ENCODE results near the gene KIF12. TPM values are rescaled to one million over a fixed set of nuclear protein-coding genes. Genes with fewer than 3 reads are reported as not detected.

The KIF12 gene
- 1 to 10 TPM; 1.5 to 5.4 (median 2.7) TPM for total RNA-seq

DNA sequence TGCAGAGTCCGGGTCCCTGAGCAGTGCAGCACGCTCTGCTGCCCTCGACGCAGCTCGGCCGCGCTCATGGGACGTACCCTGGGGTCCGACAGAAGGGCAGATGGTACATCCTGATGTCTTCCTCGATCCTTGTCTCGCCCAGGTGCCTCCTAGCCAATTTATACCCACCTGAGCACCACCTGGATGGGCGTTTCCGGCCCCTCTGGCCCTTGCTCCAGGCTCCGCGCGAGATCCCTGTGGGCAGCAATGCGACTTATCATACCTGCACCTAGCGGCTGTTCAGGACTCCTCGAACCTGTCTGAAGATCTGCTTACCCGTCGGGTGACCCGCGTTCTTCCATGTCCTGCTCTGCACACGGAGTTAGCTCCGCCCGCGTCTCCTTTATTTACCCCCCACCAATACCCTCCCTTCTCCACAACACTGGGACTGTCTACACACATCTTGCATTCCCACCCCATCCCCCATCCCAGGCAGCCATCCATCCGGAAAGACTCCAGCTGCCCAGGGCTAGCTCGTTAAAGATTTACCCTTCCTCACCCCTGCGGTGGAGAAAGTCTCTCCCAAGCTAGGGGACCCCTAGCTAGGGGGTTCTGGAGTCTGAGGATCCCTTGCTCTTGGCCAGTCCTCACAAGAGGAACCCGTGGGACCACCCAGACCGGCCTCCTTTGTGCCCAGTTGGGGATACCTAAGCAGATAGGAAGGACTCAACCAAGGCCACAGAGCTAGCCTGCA is at the start of gene KIF12:
Gene KIF12, minus strand, starts transcription at position 357 of the 733 bp plus-strand sequence. Its CDS starts 16 bp downstream, at position 341.
- Histone ChIP-seq H3K9me3 (no peaks in the 10 kb centered on the region), H3K27me3 (no peaks in the 10 kb centered on the region), H3K36me3 (no peaks in the 10 kb centered on the region), H3K4me1 (peaks cover 0 to 7% of the 10 kb centered on the region in 2 donors), H3K27ac (no peak within 1 kb of the TSS), H3K4me3 (peak within 1 kb of the TSS; percentile 21 to 33)
- intact Hi-C loops (cut with DNase I; ENCODE audit: low total_unique reads): no loop called here
- no peak for TF ChIP-seq POLR2A (IDR thresholded peaks at IDR 0.05)
- peak in 1 of 2 donors; percentile 14 for DNase-seq

DNA sequence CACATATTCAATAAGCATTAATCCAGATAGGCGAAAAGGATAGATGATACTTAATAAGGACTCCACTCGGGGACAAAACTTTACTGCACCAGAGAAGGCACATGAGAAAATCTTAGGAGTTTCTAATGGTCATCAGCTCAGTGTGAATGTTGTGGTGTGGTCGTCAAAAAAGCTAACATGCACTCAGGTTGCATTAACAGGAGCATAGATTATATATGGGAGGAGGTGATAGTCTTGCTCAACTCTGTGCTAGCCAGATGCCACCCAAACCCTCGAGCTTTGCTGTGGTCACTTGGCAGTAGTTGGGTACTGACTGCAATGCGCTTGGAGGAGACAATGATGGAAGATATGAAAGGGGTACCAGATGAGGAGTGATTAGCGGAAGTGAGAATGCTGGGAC is 47.6 kb upstream of the KIF12 start:
- Histone ChIP-seq H3K27me3 (no peaks in the 10 kb centered on the region), H3K4me1 (no peaks in the 10 kb centered on the region), H3K27ac (no peak overlapping the region), H3K4me3 (no peak overlapping the region), H3K9me3 (no peaks in the 10 kb centered on the region), H3K36me3 (no peaks in the 10 kb centered on the region)
- DNase-seq: no peak
- TF ChIP-seq POLR2A (IDR thresholded peaks at IDR 0.05) (no peak), CTCF (IDR thresholded peaks at IDR 0.05) (no peak)
- intact Hi-C loops (cut with DNase I; ENCODE audit: low total_unique reads): loop anchor here (5.0 kb wide), 1 partner anchor 1914 kb away; no protein-coding TSS in a partner anchor

DNA sequence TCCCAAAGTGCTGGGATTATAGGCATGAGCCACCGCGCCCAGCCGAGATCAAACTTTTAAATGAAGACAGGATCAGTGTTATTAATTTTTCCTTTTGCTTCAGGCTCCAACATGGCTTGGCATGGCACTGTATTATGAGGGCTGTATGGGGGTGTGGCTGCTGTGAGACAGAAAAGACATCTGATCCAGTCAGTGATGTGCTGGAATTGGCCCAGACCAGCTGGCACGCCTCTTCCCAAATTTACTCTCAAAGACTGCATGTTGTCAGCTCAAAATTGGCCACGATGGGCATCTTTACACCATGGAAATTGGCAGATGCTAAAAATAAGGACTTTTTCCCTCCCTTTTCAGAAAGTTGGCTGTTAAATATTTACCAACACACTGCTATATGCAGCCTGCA is 44.1 kb upstream of the KIF12 start:
- H3K4me1 ChIP-seq: peaks cover 0 to 9% of the 10 kb centered on the region in 2 donors
- no peaks in the 10 kb centered on the region for H3K27me3 ChIP-seq
- no peak overlapping the region for H3K27ac ChIP-seq
- intact Hi-C loops (cut with DNase I; ENCODE audit: low total_unique reads): no loop called here
- H3K9me3 ChIP-seq: no peaks in the 10 kb centered on the region
- no peak for TF ChIP-seq POLR2A (IDR thresholded peaks at IDR 0.05)
- TF ChIP-seq CTCF (IDR thresholded peaks at IDR 0.05): no peak
- H3K36me3 ChIP-seq: no peaks in the 10 kb centered on the region
- DNase-seq: no peak
- no peak overlapping the region for H3K4me3 ChIP-seq

- Histone ChIP-seq H3K27ac (peak overlapping the region in 1 of 2 donors; percentile 17), H3K27me3 (no peaks in the 10 kb centered on the region), H3K9me3 (no peaks in the 10 kb centered on the region), H3K36me3 (no peaks in the 10 kb centered on the region), H3K4me3 (no peak overlapping the region), H3K4me1 (peaks cover 0 to 9% of the 10 kb centered on the region in 2 donors)
- intact Hi-C loops (cut with DNase I; ENCODE audit: low total_unique reads): no loop called here
- TF ChIP-seq POLR2A (IDR thresholded peaks at IDR 0.05) (no peak), CTCF (IDR thresholded peaks at IDR 0.05) (no peak)
- peak in 1 of 2 donors; percentile 39 for DNase-seq
These were observed 42.7 kb upstream of the KIF12 start for GRCh38 chr9:114141553-114142402.

- intact Hi-C loops (cut with DNase I; ENCODE audit: low total_unique reads): no loop called here
- DNase-seq: no peak
- Histone ChIP-seq H3K9me3 (no peaks in the 10 kb centered on the region), H3K4me3 (no peak overlapping the region), H3K36me3 (no peaks in the 10 kb centered on the region), H3K27me3 (no peaks in the 10 kb centered on the region), H3K27ac (peak overlapping the region in 1 of 2 donors; percentile 17), H3K4me1 (peaks cover 0 to 9% of the 10 kb centered on the region in 2 donors)
- no peak for TF ChIP-seq CTCF (IDR thresholded peaks at IDR 0.05)
These were observed 41.8 kb upstream of the KIF12 start for GRCh38 chr9:114140850-114141249.
